Ovary (tissue), 3 donors: Measurements from ENCODE around the gene NOD1.

ENCODE experiments used
- EP300 ChIP-seq: sonication (generic); formaldehyde crosslinking; IDR thresholded peaks from one replicate; pipeline ENCODE4 v1.6.1; 2017; ENCODE audit warnings: antibody characterized with exemption
- POLR2A ChIP-seq: fragments of 450-650 bp; IDR thresholded peaks from one replicate; pipeline ENCODE4 v1.6.1; 2017; ENCODE audit warnings: antibody characterized with exemption, mild to moderate bottlenecking, moderate library complexity
- TF ChIP-seq, protein P1 (sequence below), 3 donors: fragments of 450-650 bp in 2 of 3; fragments of 200-600 bp in 1 of 3; IDR thresholded peaks; one replicate each; pipeline versions ENCODE4 v1.5.1 to v1.8.0; 2016 to 2022; ENCODE audit warnings: antibody characterized with exemption in 3 of 3, mild to moderate bottlenecking in 1 of 3
- donor health status: DM: no; HTN: no; CAD: no.

- TF ChIP-seq EP300 (no peak), POLR2A (no peak)
- TF ChIP-seq, protein P1, sequence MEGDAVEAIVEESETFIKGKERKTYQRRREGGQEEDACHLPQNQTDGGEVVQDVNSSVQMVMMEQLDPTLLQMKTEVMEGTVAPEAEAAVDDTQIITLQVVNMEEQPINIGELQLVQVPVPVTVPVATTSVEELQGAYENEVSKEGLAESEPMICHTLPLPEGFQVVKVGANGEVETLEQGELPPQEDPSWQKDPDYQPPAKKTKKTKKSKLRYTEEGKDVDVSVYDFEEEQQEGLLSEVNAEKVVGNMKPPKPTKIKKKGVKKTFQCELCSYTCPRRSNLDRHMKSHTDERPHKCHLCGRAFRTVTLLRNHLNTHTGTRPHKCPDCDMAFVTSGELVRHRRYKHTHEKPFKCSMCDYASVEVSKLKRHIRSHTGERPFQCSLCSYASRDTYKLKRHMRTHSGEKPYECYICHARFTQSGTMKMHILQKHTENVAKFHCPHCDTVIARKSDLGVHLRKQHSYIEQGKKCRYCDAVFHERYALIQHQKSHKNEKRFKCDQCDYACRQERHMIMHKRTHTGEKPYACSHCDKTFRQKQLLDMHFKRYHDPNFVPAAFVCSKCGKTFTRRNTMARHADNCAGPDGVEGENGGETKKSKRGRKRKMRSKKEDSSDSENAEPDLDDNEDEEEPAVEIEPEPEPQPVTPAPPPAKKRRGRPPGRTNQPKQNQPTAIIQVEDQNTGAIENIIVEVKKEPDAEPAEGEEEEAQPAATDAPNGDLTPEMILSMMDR (IDR thresholded peaks at IDR 0.05): no peak
These were observed 100.3 kb downstream of the NOD1 start for GRCh38 chr7:30378275-30378674.
